GM23338 (cell line): ENCODE measurements around the gene CALML3. TPM values are rescaled to one million over a fixed set of nuclear protein-coding genes. Genes with fewer than 3 reads are reported as not detected.

Experiments
- ATAC-seq: fragments of 200-7000 bp; cut with Tn5 transposase; 3 replicates; pipeline ENCODE4 v1.9.1; 2020
- DNase-seq: peaks from one replicate; pipeline ENCODE4 v3.0.0-alpha.2; 2015; ENCODE audit warnings: low spot score
- H2AFZ ChIP-seq: fragments of 200-600 bp; sonication (generic); 2 replicates; pipeline ENCODE4 v1.8.0; 2016; ENCODE audit warnings: antibody characterized with exemption, mild to moderate bottlenecking, moderate library complexity
- H3F3A ChIP-seq: fragments of 200-600 bp; sonication (generic); replicated peaks from 2 replicates; pipeline ENCODE4 v1.8.0; 2017; ENCODE audit warnings: antibody characterized with exemption, mixed run types, low read depth
- H3K27ac ChIP-seq: fragments of 200-600 bp; sonication (generic); 2 replicates; pipeline ENCODE4 v1.6.1; 2016; ENCODE audit warnings: low read depth
- H3K27me3 ChIP-seq: fragments of 200-600 bp; sonication (generic); 2 replicates; pipeline ENCODE4 v1.8.0; 2016; ENCODE audit warnings: mild to moderate bottlenecking, mixed run types, moderate library complexity; ENCODE audit not compliant: insufficient read depth
- H3K36me3 ChIP-seq: fragments of 200-600 bp; sonication (generic); 2 replicates; pipeline ENCODE4 v1.8.0; 2016; ENCODE audit warnings: mild to moderate bottlenecking; ENCODE audit not compliant: insufficient read depth
- H3K4me1 ChIP-seq: fragments of 200-600 bp; sonication (generic); 2 replicates; pipeline ENCODE4 v1.8.0; 2016; ENCODE audit warnings: mild to moderate bottlenecking, moderate library complexity; ENCODE audit not compliant: insufficient read depth
- H3K4me2 ChIP-seq: fragments of 200-600 bp; sonication (generic); 2 replicates; pipeline ENCODE4 v1.7.1; 2017; ENCODE audit warnings: mixed run types
- H3K4me3 ChIP-seq: fragments of 200-600 bp; sonication (generic); 2 replicates; pipeline ENCODE4 v1.6.1; 2016; ENCODE audit warnings: mixed run types
- H3K79me2 ChIP-seq: fragments of 200-600 bp; sonication (generic); replicated peaks from 2 replicates; pipeline ENCODE4 v1.8.0; 2017; ENCODE audit warnings: mild to moderate bottlenecking; ENCODE audit not compliant: insufficient read depth
- H3K9me2 ChIP-seq: fragments of 200-600 bp; sonication (generic); 2 replicates; pipeline ENCODE4 v1.8.0; 2017; ENCODE audit not compliant: insufficient read depth
- H4K20me1 ChIP-seq: fragments of 200-600 bp; sonication (generic); replicated peaks from 2 replicates; pipeline ENCODE4 v1.8.0; 2017; ENCODE audit warnings: mild to moderate bottlenecking; ENCODE audit not compliant: insufficient read depth
- H3K27ac Mint-ChIP-seq: 2 replicates; pipeline ENCODE4 v1.8.0; 2020; ENCODE audit warnings: inconsistent platforms, mild to moderate bottlenecking, moderate library complexity, mixed read lengths
- H3K27me3 Mint-ChIP-seq: 3 replicates; pipeline ENCODE4 v1.8.0; 2022; ENCODE audit warnings: low read depth, mild to moderate bottlenecking, moderate library complexity, mixed read lengths, inconsistent platforms; ENCODE audit not compliant: insufficient read depth, poor library complexity
- H3K36me3 Mint-ChIP-seq: 3 replicates; pipeline ENCODE4 v1.8.0; 2021; ENCODE audit warnings: low read depth, mild to moderate bottlenecking, inconsistent platforms, moderate library complexity, mixed read lengths
- H3K4me1 Mint-ChIP-seq: 3 replicates; pipeline ENCODE4 v1.8.0; 2020; ENCODE audit warnings: mild to moderate bottlenecking, inconsistent platforms, mixed read lengths
- H3K4me3 Mint-ChIP-seq: 3 replicates; pipeline ENCODE4 v1.8.0; 2021; ENCODE audit warnings: moderate library complexity, mild to moderate bottlenecking, inconsistent platforms, mixed read lengths
- H3K9me3 Mint-ChIP-seq: 3 replicates; pipeline ENCODE4 v1.8.0; 2020; ENCODE audit warnings: moderate library complexity, mild to moderate bottlenecking, inconsistent platforms, mixed read lengths
- ETS1 ChIP-seq: IDR thresholded peaks from 2 replicates; pipeline ENCODE4 v1.6.1; 2016; ENCODE audit warnings: antibody characterized with exemption
- EZH2 ChIP-seq: fragments of 200-600 bp; sonication (generic); IDR thresholded peaks from one replicate; pipeline ENCODE4 v1.8.0; 2017; ENCODE audit warnings: antibody characterized with exemption, mild to moderate bottlenecking, low read depth; ENCODE audit not compliant: unreplicated experiment
- EZH2phosphoT487 ChIP-seq: fragments of 200-600 bp; sonication (generic); IDR thresholded peaks from one replicate; pipeline ENCODE4 v1.8.1; 2018; ENCODE audit warnings: antibody characterized with exemption; ENCODE audit not compliant: unreplicated experiment
- JUNB ChIP-seq: IDR thresholded peaks from one replicate; pipeline ENCODE4 v1.6.1; 2016; ENCODE audit warnings: antibody characterized with exemption; ENCODE audit not compliant: unreplicated experiment
- NANOG ChIP-seq: IDR thresholded peaks from 2 replicates; pipeline ENCODE4 v1.6.1; 2016; ENCODE audit warnings: antibody characterized with exemption, borderline replicate concordance
- POLR2AphosphoS5 ChIP-seq: IDR thresholded peaks from 2 replicates; pipeline ENCODE4 v1.6.1; 2016; ENCODE audit warnings: antibody characterized with exemption, low read depth
- STAT1 ChIP-seq: IDR thresholded peaks from one replicate; pipeline ENCODE4 v1.6.1; 2016; ENCODE audit warnings: antibody characterized with exemption; ENCODE audit not compliant: unreplicated experiment
- ZNF331 ChIP-seq: fragments of 250-450 bp; sonication (Bioruptor Pico); IDR thresholded peaks from 2 replicates; pipeline ENCODE4 v1.5.0; 2020; ENCODE audit warnings: low read depth, mild to moderate bottlenecking, moderate library complexity
- polyA plus RNA-seq: library from polyadenylated mRNA; unstranded; fragments of >200 nt; fragmentation: Nextera tagmentation; extraction: Ambion mirVana; gene quantifications from 2 replicates; pipeline ENCODE4 v1.2.1, GENCODE V29; 2016
- total RNA-seq: library from RNA; depleted of rRNA; stranded (reverse); fragments of >200 nt; shearing (Covaris generic); gene quantifications from 2 replicates; pipeline ENCODE4 v1.2.3, GENCODE V29; 2014
- TF ChIP-seq, protein P1 (sequence below): fragments of 250-450 bp; sonication (Bioruptor Pico); IDR thresholded peaks from 2 replicates; pipeline ENCODE4 v1.5.0; 2020; ENCODE audit warnings: mild to moderate bottlenecking, moderate library complexity
- TF ChIP-seq, protein P2 (sequence below), 2 experiments: fragments of 200-600 bp in 1 of 2; sonication (generic) in 1 of 2; conservative IDR thresholded peaks; 2 replicates each; pipeline versions ENCODE4 v1.5.1 to v1.6.1; 2016 to 2017; ENCODE audit warnings: antibody characterized with exemption in 2 of 2, low read depth in 2 of 2, mild to moderate bottlenecking in 2 of 2, moderate library complexity in 1 of 2

The CALML3 gene
- total and polyA plus RNA-seq, 2 experiments from 2014 or later, result not detected

GRCh38 chr10:5540080-5540479 lies 15.3 kb downstream of the CALML3 start:
- H3K79me2 ChIP-seq, result no peaks in the 10 kb centered on the region
- H2AFZ ChIP-seq, result no peak overlapping the region
- no peak for DNase-seq
- no peaks in the 10 kb centered on the region; the same call in 1 of the 2 replicates for H3K36me3 ChIP-seq
- no peaks in the 10 kb centered on the region for H4K20me1 ChIP-seq
- Mint-ChIP-seq H3K9me3 (peaks cover 33% of the 10 kb centered on the region; the same call in 2 of the 3 replicates), H3K4me3 (no peak overlapping the region), H3K27ac (no peak overlapping the region), H3K4me1 (no peaks in the 10 kb centered on the region), H3K36me3 (peaks cover 3% of the 10 kb centered on the region; the same call in 2 of the 3 replicates), H3K27me3 (peaks cover 9% of the 10 kb centered on the region)
- no peaks in the 10 kb centered on the region for H3K9me2 ChIP-seq
- no peak overlapping the region for H3K4me2 ChIP-seq
- H3K27me3 ChIP-seq, result no peaks in the 10 kb centered on the region
- no peak overlapping the region for H3K4me3 ChIP-seq
- H3K27ac ChIP-seq, result no peak overlapping the region
- no peak for TF ChIP-seq POLR2AphosphoS5
- TF ChIP-seq JUNB, result no peak
- TF ChIP-seq ETS1, result no peak
- no peak for TF ChIP-seq EZH2phosphoT487
- TF ChIP-seq, protein P1, sequence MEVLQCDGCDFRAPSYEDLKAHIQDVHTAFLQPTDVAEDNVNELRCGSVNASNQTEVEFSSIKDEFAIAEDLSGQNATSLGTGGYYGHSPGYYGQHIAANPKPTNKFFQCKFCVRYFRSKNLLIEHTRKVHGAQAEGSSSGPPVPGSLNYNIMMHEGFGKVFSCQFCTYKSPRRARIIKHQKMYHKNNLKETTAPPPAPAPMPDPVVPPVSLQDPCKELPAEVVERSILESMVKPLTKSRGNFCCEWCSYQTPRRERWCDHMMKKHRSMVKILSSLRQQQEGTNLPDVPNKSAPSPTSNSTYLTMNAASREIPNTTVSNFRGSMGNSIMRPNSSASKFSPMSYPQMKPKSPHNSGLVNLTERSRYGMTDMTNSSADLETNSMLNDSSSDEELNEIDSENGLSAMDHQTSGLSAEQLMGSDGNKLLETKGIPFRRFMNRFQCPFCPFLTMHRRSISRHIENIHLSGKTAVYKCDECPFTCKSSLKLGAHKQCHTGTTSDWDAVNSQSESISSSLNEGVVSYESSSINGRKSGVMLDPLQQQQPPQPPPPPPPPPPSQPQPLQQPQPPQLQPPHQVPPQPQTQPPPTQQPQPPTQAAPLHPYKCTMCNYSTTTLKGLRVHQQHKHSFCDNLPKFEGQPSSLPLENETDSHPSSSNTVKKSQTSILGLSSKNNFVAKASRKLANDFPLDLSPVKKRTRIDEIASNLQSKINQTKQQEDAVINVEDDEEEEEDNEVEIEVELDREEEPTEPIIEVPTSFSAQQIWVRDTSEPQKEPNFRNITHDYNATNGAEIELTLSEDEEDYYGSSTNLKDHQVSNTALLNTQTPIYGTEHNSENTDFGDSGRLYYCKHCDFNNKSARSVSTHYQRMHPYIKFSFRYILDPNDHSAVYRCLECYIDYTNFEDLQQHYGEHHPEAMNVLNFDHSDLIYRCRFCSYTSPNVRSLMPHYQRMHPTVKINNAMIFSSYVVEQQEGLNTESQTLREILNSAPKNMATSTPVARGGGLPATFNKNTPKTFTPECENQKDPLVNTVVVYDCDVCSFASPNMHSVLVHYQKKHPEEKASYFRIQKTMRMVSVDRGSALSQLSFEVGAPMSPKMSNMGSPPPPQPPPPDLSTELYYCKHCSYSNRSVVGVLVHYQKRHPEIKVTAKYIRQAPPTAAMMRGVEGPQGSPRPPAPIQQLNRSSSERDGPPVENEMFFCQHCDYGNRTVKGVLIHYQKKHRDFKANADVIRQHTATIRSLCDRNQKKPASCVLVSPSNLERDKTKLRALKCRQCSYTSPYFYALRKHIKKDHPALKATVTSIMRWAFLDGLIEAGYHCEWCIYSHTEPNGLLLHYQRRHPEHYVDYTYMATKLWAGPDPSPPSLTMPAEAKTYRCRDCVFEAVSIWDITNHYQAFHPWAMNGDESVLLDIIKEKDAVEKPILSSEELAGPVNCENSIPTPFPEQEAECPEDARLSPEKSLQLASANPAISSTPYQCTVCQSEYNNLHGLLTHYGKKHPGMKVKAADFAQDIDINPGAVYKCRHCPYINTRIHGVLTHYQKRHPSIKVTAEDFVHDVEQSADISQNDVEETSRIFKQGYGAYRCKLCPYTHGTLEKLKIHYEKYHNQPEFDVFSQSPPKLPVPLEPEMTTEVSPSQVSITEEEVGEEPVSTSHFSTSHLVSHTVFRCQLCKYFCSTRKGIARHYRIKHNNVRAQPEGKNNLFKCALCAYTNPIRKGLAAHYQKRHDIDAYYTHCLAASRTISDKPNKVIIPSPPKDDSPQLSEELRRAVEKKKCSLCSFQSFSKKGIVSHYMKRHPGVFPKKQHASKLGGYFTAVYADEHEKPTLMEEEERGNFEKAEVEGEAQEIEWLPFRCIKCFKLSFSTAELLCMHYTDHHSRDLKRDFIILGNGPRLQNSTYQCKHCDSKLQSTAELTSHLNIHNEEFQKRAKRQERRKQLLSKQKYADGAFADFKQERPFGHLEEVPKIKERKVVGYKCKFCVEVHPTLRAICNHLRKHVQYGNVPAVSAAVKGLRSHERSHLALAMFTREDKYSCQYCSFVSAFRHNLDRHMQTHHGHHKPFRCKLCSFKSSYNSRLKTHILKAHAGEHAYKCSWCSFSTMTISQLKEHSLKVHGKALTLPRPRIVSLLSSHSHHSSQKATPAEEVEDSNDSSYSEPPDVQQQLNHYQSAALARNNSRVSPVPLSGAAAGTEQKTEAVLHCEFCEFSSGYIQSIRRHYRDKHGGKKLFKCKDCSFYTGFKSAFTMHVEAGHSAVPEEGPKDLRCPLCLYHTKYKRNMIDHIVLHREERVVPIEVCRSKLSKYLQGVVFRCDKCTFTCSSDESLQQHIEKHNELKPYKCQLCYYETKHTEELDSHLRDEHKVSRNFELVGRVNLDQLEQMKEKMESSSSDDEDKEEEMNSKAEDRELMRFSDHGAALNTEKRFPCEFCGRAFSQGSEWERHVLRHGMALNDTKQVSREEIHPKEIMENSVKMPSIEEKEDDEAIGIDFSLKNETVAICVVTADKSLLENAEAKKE (CRISPR knock-in tag), result no peak
- TF ChIP-seq ZNF331, result no peak
- TF ChIP-seq EZH2, result no peak
- TF ChIP-seq, protein P2, sequence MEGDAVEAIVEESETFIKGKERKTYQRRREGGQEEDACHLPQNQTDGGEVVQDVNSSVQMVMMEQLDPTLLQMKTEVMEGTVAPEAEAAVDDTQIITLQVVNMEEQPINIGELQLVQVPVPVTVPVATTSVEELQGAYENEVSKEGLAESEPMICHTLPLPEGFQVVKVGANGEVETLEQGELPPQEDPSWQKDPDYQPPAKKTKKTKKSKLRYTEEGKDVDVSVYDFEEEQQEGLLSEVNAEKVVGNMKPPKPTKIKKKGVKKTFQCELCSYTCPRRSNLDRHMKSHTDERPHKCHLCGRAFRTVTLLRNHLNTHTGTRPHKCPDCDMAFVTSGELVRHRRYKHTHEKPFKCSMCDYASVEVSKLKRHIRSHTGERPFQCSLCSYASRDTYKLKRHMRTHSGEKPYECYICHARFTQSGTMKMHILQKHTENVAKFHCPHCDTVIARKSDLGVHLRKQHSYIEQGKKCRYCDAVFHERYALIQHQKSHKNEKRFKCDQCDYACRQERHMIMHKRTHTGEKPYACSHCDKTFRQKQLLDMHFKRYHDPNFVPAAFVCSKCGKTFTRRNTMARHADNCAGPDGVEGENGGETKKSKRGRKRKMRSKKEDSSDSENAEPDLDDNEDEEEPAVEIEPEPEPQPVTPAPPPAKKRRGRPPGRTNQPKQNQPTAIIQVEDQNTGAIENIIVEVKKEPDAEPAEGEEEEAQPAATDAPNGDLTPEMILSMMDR (conservative IDR thresholded peaks at IDR 0.05; ENCODE audit: low read depth in 2 of 2), result no peak
- no peak for TF ChIP-seq NANOG
- no peak for TF ChIP-seq STAT1
- ATAC-seq, result no peak
- H3F3A ChIP-seq, result no peaks in the 10 kb centered on the region
- H3K4me1 ChIP-seq, result no peaks in the 10 kb centered on the region
